Common myeloid progenitor, CD34-positive (primary cell): ENCODE results near the gene SMIM14.

Experiments used
- CTCF ChIA-PET: fragments of 350-600 bp; sonication (Branson Sonifier 250); formaldehyde crosslinking; loops from one replicate; lab custom pipeline; 2021; ENCODE audit warnings: antibody characterized with exemption; lab: Charles Lee
- POLR2A ChIA-PET: fragments of 350-600 bp; sonication (Branson Sonifier 250); formaldehyde crosslinking; loops from one replicate; lab custom pipeline; 2021; ENCODE audit warnings: antibody characterized with exemption; lab: Charles Lee
- DNase-seq, 3 donors: peaks; one replicate each; pipeline versions ENCODE4 v3.0.0 to v3.0.0-alpha.2; 2013
- H3K27ac ChIP-seq, 2 experiments: 1 replicate in 1 of 2; 2 replicates in 1 of 2; pipeline ENCODE4 v1.7.0; 2013; ENCODE audit warnings: inconsistent platforms in 2 of 2, low read length in 2 of 2, mild to moderate bottlenecking in 2 of 2, low read depth in 1 of 2, moderate library complexity in 1 of 2; ENCODE audit not compliant: severe bottlenecking in 2 of 2, insufficient read depth in 1 of 2, poor library complexity in 1 of 2
- H3K27me3 ChIP-seq, 5 experiments: replicated peaks in 2 of 5; 1 replicate in 3 of 5; 2 replicates in 2 of 5; pipeline versions ENCODE4 v1.6.1 to v1.7.0; 2013; ENCODE audit warnings: low read length in 4 of 5, mild to moderate bottlenecking in 2 of 5, moderate library complexity in 2 of 5, inconsistent platforms in 1 of 5; ENCODE audit not compliant: insufficient read depth in 5 of 5, control insufficient read depth in 4 of 5
- H3K36me3 ChIP-seq, 4 experiments: 1 replicate in 2 of 4; 2 replicates in 2 of 4; pipeline versions ENCODE4 v1.6.1 to v1.7.0; 2013; ENCODE audit warnings: low read length in 3 of 4, control low read depth in 1 of 4, mild to moderate bottlenecking in 1 of 4; ENCODE audit not compliant: control insufficient read depth in 4 of 4, insufficient read depth in 4 of 4
- H3K4me1 ChIP-seq, 4 experiments: 1 replicate in 3 of 4; 2 replicates in 1 of 4; pipeline versions ENCODE4 v1.6.1 to v1.7.1; 2013; ENCODE audit warnings: low read length in 3 of 4, mild to moderate bottlenecking in 3 of 4, control low read depth in 1 of 4, inconsistent platforms in 1 of 4, moderate library complexity in 1 of 4; ENCODE audit not compliant: control insufficient read depth in 4 of 4, insufficient read depth in 4 of 4; ENCODE audit errors: control extremely low read depth in 1 of 4
- H3K4me3 ChIP-seq, 7 experiments: 1 replicate in 4 of 7; 2 replicates in 3 of 7; pipeline versions ENCODE4 v1.5.1 to v1.7.0; 2013; ENCODE audit warnings: mild to moderate bottlenecking in 7 of 7, low read length in 6 of 7, moderate library complexity in 6 of 7, inconsistent platforms in 2 of 7, low read depth in 2 of 7, control low read depth in 1 of 7; ENCODE audit not compliant: insufficient read depth in 4 of 7, control insufficient read depth in 1 of 7; ENCODE audit errors: extremely low read depth in 1 of 7
- H3K9me3 ChIP-seq, 5 experiments: 1 replicate in 4 of 5; 2 replicates in 1 of 5; pipeline versions ENCODE4 v1.6.1 to v1.7.1; 2013; ENCODE audit warnings: low read length in 4 of 5, mild to moderate bottlenecking in 2 of 5, inconsistent platforms in 1 of 5, low read depth in 1 of 5, moderate library complexity in 1 of 5; ENCODE audit not compliant: control insufficient read depth in 4 of 5, insufficient read depth in 2 of 5; ENCODE audit errors: control extremely low read depth in 1 of 5
- WGBS: methylation state at CpG from one replicate; pipeline ENCODE4 v1.1.5; 2013; ENCODE audit not compliant: insufficient coverage; 5-methylcytosine and 5-hydroxymethylcytosine counted together

The SMIM14 gene

GRCh38 chr4:39648213-39648612, 9.5 kb upstream of the SMIM14 start:
- ChIA-PET POLR2A (no interaction called here), CTCF (interaction anchor here (1.1 kb wide), 1 partner anchor 26 kb away, joined by 3 read pairs; no protein-coding TSS in a partner anchor)
- Histone ChIP-seq H3K4me1 (no peaks in the 10 kb centered on the region), H3K9me3 (no peaks in the 10 kb centered on the region), H3K27ac (no peak overlapping the region), H3K4me3 (no peak overlapping the region), H3K36me3 (no peaks in the 10 kb centered on the region), H3K27me3 (no peaks in the 10 kb centered on the region)
- no peak for DNase-seq
- WGBS = no CpG with 5 or more reads among the region's 3 CpGs

- Histone ChIP-seq H3K27ac (no peak overlapping the region), H3K27me3 (no peaks in the 10 kb centered on the region), H3K4me3 (no peak overlapping the region), H3K36me3 (no peaks in the 10 kb centered on the region), H3K4me1 (peaks cover 2 to 21% (median 14%) of the 10 kb centered on the region in 4 experiments), H3K9me3 (no peaks in the 10 kb centered on the region)
- 80% methylated on average over 1 of the region's 4 CpGs for WGBS
- ChIA-PET POLR2A (no interaction called here), CTCF (interaction anchor here (0.6 kb wide), 1 partner anchor 11 kb away, joined by 3 read pairs; no protein-coding TSS in a partner anchor)
- DNase-seq = no peak
These were observed 4.4 kb upstream of the SMIM14 start for GRCh38 chr4:39642885-39643552.

GRCh38 chr4:39641451-39641850, 2.8 kb upstream of the SMIM14 start:
- Histone ChIP-seq H3K9me3 (no peaks in the 10 kb centered on the region), H3K4me1 (peaks cover 11 to 34% (median 21%) of the 10 kb centered on the region in 4 experiments), H3K4me3 (no peak overlapping the region), H3K36me3 (no peaks in the 10 kb centered on the region), H3K27me3 (no peaks in the 10 kb centered on the region), H3K27ac (no peak overlapping the region)
- WGBS = no CpG with 5 or more reads among the region's 2 CpGs
- ChIA-PET POLR2A (no interaction called here), CTCF (no interaction called here)
- no peak for DNase-seq

- 0% methylated on average over 18 of the region's 29 CpGs for WGBS
- peak in 2 of 3 donors; percentile 43 to 57 for DNase-seq
- H3K9me3 ChIP-seq = no peaks in the 10 kb centered on the region
- no peaks in the 10 kb centered on the region for H3K36me3 ChIP-seq
- POLR2A ChIA-PET = interaction anchor here (0.6 to 1.2 kb wide), 3 partner anchors 11 to 273 kb away, joined by 3 to 5 read pairs (median 4); partner anchors contain the start of gene UGDH
- CTCF ChIA-PET = interaction anchor here (1.3 to 2.0 kb wide), 5 partner anchors 10 to 338 kb away, joined by 3 to 6 read pairs (median 5); no protein-coding TSS in a partner anchor
- no peaks in the 10 kb centered on the region for H3K27me3 ChIP-seq
- H3K27ac ChIP-seq = peak overlapping the region; percentile 25 to 75
- H3K4me3 ChIP-seq = peak overlapping the region; percentile 79 to 97 (median 91)
- peaks cover 14 to 37% (median 27%) of the 10 kb centered on the region in 4 experiments for H3K4me1 ChIP-seq
These were observed 895 bp downstream of the SMIM14 start for GRCh38 chr4:39637586-39638353.

- peak overlapping the region in 1 of 2 experiments; percentile 75 for H3K27ac ChIP-seq
- no peaks in the 10 kb centered on the region for H3K9me3 ChIP-seq
- WGBS = 4% methylated on average over 3 of the region's 6 CpGs
- H3K4me1 ChIP-seq = peaks cover 14 to 37% (median 27%) of the 10 kb centered on the region in 4 experiments
- no peaks in the 10 kb centered on the region for H3K36me3 ChIP-seq
- CTCF ChIA-PET = interaction anchor here (1.9 to 2.0 kb wide), 2 partner anchors 11 to 168 kb away, joined by 5 to 6 read pairs; no protein-coding TSS in a partner anchor
- peak overlapping the region; percentile 79 to 97 (median 91) for H3K4me3 ChIP-seq
- no peak for DNase-seq
- H3K27me3 ChIP-seq = no peaks in the 10 kb centered on the region
- POLR2A ChIA-PET = no interaction called here
These were observed 1.5 kb downstream of the SMIM14 start for GRCh38 chr4:39637221-39637585.

GRCh38 chr4:39636531-39637184, 2.0 kb downstream of the SMIM14 start:
- Histone ChIP-seq H3K27ac (peak overlapping the region in 1 of 2 experiments; percentile 75), H3K4me1 (peaks cover 14 to 37% (median 27%) of the 10 kb centered on the region in 4 experiments), H3K27me3 (no peaks in the 10 kb centered on the region), H3K4me3 (peak overlapping the region in 6 of 7 experiments; percentile 79 to 97 (median 89)), H3K9me3 (no peaks in the 10 kb centered on the region), H3K36me3 (no peaks in the 10 kb centered on the region)
- peak; percentile 48 to 85 (median 84) for DNase-seq
- ChIA-PET CTCF (interaction anchor here (0.6 to 1.9 kb wide), 2 partner anchors 109 to 168 kb away, joined by 3 to 5 read pairs; partner anchors contain the start of gene UGDH), POLR2A (no interaction called here)
- WGBS = 0% methylated on average over 3 of the region's 6 CpGs
